ENCODE results near the gene VPS26C. TPM values are rescaled to one million over a fixed set of nuclear protein-coding genes. Genes with fewer than 3 reads are reported as not detected.

VPS26C gene
- total and polyA plus RNA-seq, 2 of the 13 experiments (the other 11 are each of a cell fraction or from before 2014, with no cell fraction given) = 30.3 to 39.7 TPM

DNA sequence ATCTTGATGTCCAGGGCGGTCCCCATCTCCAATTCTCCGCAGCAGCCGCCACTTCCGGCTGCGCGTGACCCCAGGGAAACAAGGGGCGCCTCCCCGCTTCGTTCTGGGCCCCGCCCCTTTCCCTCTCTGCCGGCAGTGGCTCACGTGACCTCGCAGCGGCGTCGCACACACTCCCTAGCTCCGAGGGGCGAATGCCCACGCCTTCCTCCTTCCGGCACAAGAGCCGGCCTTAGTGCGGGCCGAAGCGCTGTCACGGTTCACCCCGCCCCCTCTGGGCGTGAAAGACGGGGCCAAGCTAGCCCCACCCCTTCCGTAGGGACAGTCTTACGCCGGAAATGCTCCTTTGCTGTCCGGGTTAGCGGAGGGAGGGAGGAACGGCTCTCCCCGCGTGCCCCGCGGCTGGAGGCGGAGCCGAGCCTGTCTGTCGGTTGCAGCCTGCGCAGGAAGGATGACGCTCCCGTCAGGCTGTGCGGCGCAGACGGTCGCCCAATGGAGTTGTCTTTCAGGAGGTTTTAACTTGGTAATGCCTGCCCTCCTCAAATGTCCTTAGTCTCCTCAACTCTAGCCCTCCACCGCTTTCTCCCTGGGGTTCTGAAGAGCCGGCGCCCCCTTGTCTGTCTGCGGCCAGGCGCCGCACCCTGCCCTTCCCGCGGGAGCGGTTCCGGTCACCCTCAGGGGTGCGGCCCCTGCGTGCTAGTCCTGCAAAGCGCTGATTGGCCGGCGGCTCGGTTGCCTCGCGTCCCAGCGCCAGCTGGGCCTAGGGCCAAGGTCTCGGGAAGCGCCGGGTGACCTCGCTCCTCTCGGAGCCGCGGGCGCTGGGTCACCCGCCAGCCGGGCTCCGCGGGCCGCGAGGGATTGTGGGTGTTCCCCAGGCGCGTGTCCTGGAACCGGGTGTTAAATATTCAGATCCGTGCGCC lies at the start of gene VPS26C (continued):
- TF ChIP-seq PRDM15 (CRISPR knock-in tag; IDR thresholded peaks at IDR 0.05) (no peak), SSRP1 (CRISPR knock-in tag; IDR thresholded peaks at IDR 0.05) (no peak), ZNF660 (CRISPR knock-in tag; IDR thresholded peaks at IDR 0.05; ENCODE audit: borderline replicate concordance, low read depth) (no peak), MAFK (conservative IDR thresholded peaks at IDR 0.05 in 1 of 2, IDR thresholded peaks at IDR 0.05 in 1 of 2; ENCODE audit: low read length in 2 of 2) (no peak), FOXK1 (CRISPR knock-in tag; IDR thresholded peaks at IDR 0.05; ENCODE audit: borderline replicate concordance, low read depth) (peak; percentile 70; the same call in 1 of the 2 replicates), MED8 (CRISPR knock-in tag; IDR thresholded peaks at IDR 0.05; ENCODE audit: insufficient replicate concordance) (peak; percentile 76), ZFP82 (CRISPR knock-in tag; IDR thresholded peaks at IDR 0.05; ENCODE audit: borderline replicate concordance) (no peak; the same call in 1 of the 2 replicates), BATF2 (CRISPR knock-in tag; IDR thresholded peaks at IDR 0.05) (no peak), SRSF4 (IDR thresholded peaks at IDR 0.05; ENCODE audit: low read depth, low read length, poor library complexity, severe bottlenecking) (no peak), ZFP41 (CRISPR knock-in tag; IDR thresholded peaks at IDR 0.05; ENCODE audit: borderline replicate concordance) (peak; percentile 82; the same call in 1 of the 2 replicates), ZBTB7B (CRISPR knock-in tag; IDR thresholded peaks at IDR 0.05) (no peak), ZBTB14 (CRISPR knock-in tag; IDR thresholded peaks at IDR 0.05) (peak; percentile 60), TCF12 (IDR thresholded peaks at IDR 0.05) (no peak), TCF12 (CRISPR knock-in tag; IDR thresholded peaks at IDR 0.05) (peak; percentile 77; the same call in 1 of the 2 replicates), FOXP1 (IDR thresholded peaks at IDR 0.05) (no peak), FOXP1 (CRISPR knock-in tag; IDR thresholded peaks at IDR 0.05) (peak; percentile 44), KLF6 (CRISPR knock-in tag; IDR thresholded peaks at IDR 0.05) (peak; percentile 52), XBP1 (CRISPR knock-in tag; IDR thresholded peaks at IDR 0.05) (no peak)
- TF ChIP-seq, protein P1, sequence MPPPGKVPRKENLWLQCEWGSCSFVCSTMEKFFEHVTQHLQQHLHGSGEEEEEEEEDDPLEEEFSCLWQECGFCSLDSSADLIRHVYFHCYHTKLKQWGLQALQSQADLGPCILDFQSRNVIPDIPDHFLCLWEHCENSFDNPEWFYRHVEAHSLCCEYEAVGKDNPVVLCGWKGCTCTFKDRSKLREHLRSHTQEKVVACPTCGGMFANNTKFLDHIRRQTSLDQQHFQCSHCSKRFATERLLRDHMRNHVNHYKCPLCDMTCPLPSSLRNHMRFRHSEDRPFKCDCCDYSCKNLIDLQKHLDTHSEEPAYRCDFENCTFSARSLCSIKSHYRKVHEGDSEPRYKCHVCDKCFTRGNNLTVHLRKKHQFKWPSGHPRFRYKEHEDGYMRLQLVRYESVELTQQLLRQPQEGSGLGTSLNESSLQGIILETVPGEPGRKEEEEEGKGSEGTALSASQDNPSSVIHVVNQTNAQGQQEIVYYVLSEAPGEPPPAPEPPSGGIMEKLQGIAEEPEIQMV (CRISPR knock-in tag; IDR thresholded peaks at IDR 0.05; ENCODE audit: low read depth) = no peak; the same call in 1 of the 2 replicates
- TF ChIP-seq, protein P2, sequence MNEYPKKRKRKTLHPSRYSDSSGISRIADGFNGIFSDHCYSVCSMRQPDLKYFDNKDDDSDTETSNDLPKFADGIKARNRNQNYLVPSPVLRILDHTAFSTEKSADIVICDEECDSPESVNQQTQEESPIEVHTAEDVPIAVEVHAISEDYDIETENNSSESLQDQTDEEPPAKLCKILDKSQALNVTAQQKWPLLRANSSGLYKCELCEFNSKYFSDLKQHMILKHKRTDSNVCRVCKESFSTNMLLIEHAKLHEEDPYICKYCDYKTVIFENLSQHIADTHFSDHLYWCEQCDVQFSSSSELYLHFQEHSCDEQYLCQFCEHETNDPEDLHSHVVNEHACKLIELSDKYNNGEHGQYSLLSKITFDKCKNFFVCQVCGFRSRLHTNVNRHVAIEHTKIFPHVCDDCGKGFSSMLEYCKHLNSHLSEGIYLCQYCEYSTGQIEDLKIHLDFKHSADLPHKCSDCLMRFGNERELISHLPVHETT (CRISPR knock-in tag; conservative IDR thresholded peaks at IDR 0.05) = peak; percentile 99

Measured in HepG2 (cell line).